Skin of body (tissue), 2 donors: Measurements from ENCODE around the gene MEPE. TPM values are rescaled to one million over a fixed set of nuclear protein-coding genes. Genes with fewer than 3 reads are reported as not detected.
"Not testable (repeated sequence)": the region's sequence is repeated elsewhere in the genome, so short reads cannot be mapped to it uniquely, and the experiment has no call there.

ENCODE experiments used
- DNase-seq: peaks from one replicate; lab custom pipeline; 2025; lab: John Stamatoyannopoulos, UW
- total RNA-seq: library from RNA; depleted of rRNA; stranded (reverse); fragments of >200 nt; gene quantifications from one replicate; pipeline ENCODE4 v1.2.3, GENCODE V29; 2014

The MEPE gene
- total RNA-seq, 1 donor from 2014 or later: not detected

GRCh38 chr4:87882861-87883260 lies 50.1 kb downstream of the MEPE start:
- DNase-seq: no peak

GRCh38 chr4:87884976-87885549 lies 52.3 kb downstream of the MEPE start:
- no peak for DNase-seq

- DNase-seq: no peak
Measured at GRCh38 chr4:87886083-87886482, 53.3 kb downstream of the MEPE start.

- not testable (repeated sequence) for DNase-seq
Measured at GRCh38 chr4:87890753-87891152, 58.0 kb downstream of the MEPE start.

- no peak for DNase-seq
Measured at GRCh38 chr4:87895964-87896621, 63.3 kb downstream of the MEPE start.

Other genes starting within 250 kb of the MEPE start
- gene DSPP, start 224.4 kb upstream of the MEPE start, total RNA-seq: not detected
- gene DMP1, start 182.7 kb upstream of the MEPE start, total RNA-seq: not detected
- gene IBSP, start 33.4 kb upstream of the MEPE start, total RNA-seq: 0.30 TPM
- 253 TPM for gene SPP1, start 142.7 kb downstream of the MEPE start, total RNA-seq
- gene PKD2, start 174.7 kb downstream of the MEPE start, total RNA-seq: 33.4 TPM